IMR-90 (cell line): ENCODE measurements around the gene GABRR3. TPM values are rescaled to one million over a fixed set of nuclear protein-coding genes. Genes with fewer than 3 reads are reported as not detected.

Experiments
- ATAC-seq: fragments of 200-7000 bp; cut with Tn5 transposase; 2 replicates; pipeline ENCODE4 v1.9.1; 2020; ENCODE audit warnings: low read depth, mild to moderate bottlenecking, moderate library complexity
- BruUV-seq: library from RNA; stranded (reverse); fragments of 400-500 nt; replicated peaks from 2 replicates; lab custom pipeline; 2021; lab: Mats Ljungman, UMichigan
- CTCF ChIA-PET: fragments of 300-600 bp; formaldehyde crosslinking; extraction: SDS; loops from one replicate; lab custom pipeline; 2021; ENCODE audit warnings: antibody characterized with exemption; lab: Yijun Ruan, JAX
- POLR2A ChIA-PET: fragments of 300-600 bp; sonication (Branson Sonifier 250); formaldehyde crosslinking; loops from one replicate; lab custom pipeline; 2022; ENCODE audit warnings: antibody characterized with exemption; ENCODE audit not compliant: unreplicated experiment; lab: Charles Lee
- DNase-seq: peaks from one replicate; pipeline ENCODE4 v3.0.0; 2013
- H2AFZ ChIP-seq: replicated peaks from 2 replicates; pipeline ENCODE3; 2013; ENCODE audit warnings: low read length, mild to moderate bottlenecking; ENCODE audit not compliant: poor library complexity
- H2AK5ac ChIP-seq: 2 replicates; pipeline ENCODE4 v1.6.1; 2013; ENCODE audit warnings: low read depth, low read length, inconsistent platforms
- H2AK9ac ChIP-seq: replicated peaks from 2 replicates; pipeline ENCODE3; 2013; ENCODE audit warnings: mild to moderate bottlenecking, low read depth, low read length, moderate library complexity; ENCODE audit not compliant: poor library complexity
- H2BK120ac ChIP-seq: 2 replicates; pipeline ENCODE4 v1.6.1; 2013; ENCODE audit warnings: low read depth, low read length, inconsistent platforms
- H2BK15ac ChIP-seq: 3 replicates; pipeline ENCODE4 v1.6.1; 2013; ENCODE audit warnings: low read depth, low read length, inconsistent platforms
- H2BK20ac ChIP-seq: 2 replicates; pipeline ENCODE4 v1.6.1; 2013; ENCODE audit warnings: low read depth, mild to moderate bottlenecking, inconsistent platforms, low read length, moderate library complexity
- H2BK5ac ChIP-seq: 2 replicates; pipeline ENCODE4 v1.6.1; 2013; ENCODE audit warnings: mild to moderate bottlenecking, low read depth, low read length, inconsistent platforms; ENCODE audit not compliant: poor library complexity, severe bottlenecking
- H3K14ac ChIP-seq: replicated peaks from 2 replicates; pipeline ENCODE4 v1.6.1; 2013; ENCODE audit warnings: low read depth, low read length, inconsistent platforms
- H3K18ac ChIP-seq: 2 replicates; pipeline ENCODE4 v1.6.1; 2013; ENCODE audit warnings: low read depth, low read length, control low read depth
- H3K23ac ChIP-seq: 2 replicates; pipeline ENCODE4 v1.6.1; 2013; ENCODE audit warnings: low read depth, low read length, inconsistent platforms
- H3K27ac ChIP-seq: 2 replicates; pipeline ENCODE4 v1.5.1; 2013; ENCODE audit warnings: mild to moderate bottlenecking, control low read depth, low read length; ENCODE audit not compliant: insufficient read depth
- H3K27me3 ChIP-seq: 2 replicates; pipeline ENCODE4 v1.6.1; 2013; ENCODE audit warnings: low read length; ENCODE audit not compliant: control insufficient read depth, insufficient read depth
- H3K36me3 ChIP-seq: 2 replicates; pipeline ENCODE4 v1.6.1; 2013; ENCODE audit warnings: low read length, mixed read lengths; ENCODE audit not compliant: control insufficient read depth, insufficient read depth
- H3K4ac ChIP-seq: 2 replicates; pipeline ENCODE4 v1.6.1; 2013; ENCODE audit warnings: low read depth, low read length, inconsistent platforms
- H3K4me1 ChIP-seq: 2 replicates; pipeline ENCODE4 v1.6.1; 2013; ENCODE audit warnings: low read length, mixed read lengths; ENCODE audit not compliant: control insufficient read depth, insufficient read depth
- H3K4me2 ChIP-seq: 2 replicates; pipeline ENCODE4 v1.6.1; 2013; ENCODE audit warnings: low read depth, mild to moderate bottlenecking, control low read depth, low read length, moderate library complexity
- H3K4me3 ChIP-seq: 2 replicates; pipeline ENCODE4 v1.5.1; 2013; ENCODE audit warnings: low read depth, mild to moderate bottlenecking, control low read depth, low read length, moderate library complexity; ENCODE audit not compliant: insufficient read depth
- H3K56ac ChIP-seq: 2 replicates; pipeline ENCODE4 v1.6.1; 2013; ENCODE audit warnings: low read length, inconsistent platforms; ENCODE audit not compliant: insufficient read depth; ENCODE audit errors: extremely low read depth
- H3K79me1 ChIP-seq, 2 experiments: 2 replicates each; pipeline ENCODE4 v1.6.1; 2013; ENCODE audit warnings: low read length in 2 of 2, inconsistent platforms in 1 of 2, low read depth in 1 of 2
- H3K9ac ChIP-seq: 2 replicates; pipeline ENCODE4 v1.6.1; 2013; ENCODE audit warnings: low read depth, low read length, control low read depth
- H3K9me1 ChIP-seq: 2 replicates; pipeline ENCODE4 v1.6.1; 2013; ENCODE audit warnings: low read length, inconsistent platforms; ENCODE audit not compliant: insufficient read depth
- H3K9me3 ChIP-seq: 2 replicates; pipeline ENCODE4 v1.6.1; 2013; ENCODE audit warnings: low read length; ENCODE audit not compliant: control insufficient read depth, insufficient read depth
- H4K20me1 ChIP-seq: 2 replicates; pipeline ENCODE4 v1.6.1; 2013; ENCODE audit warnings: low read length, inconsistent platforms; ENCODE audit not compliant: insufficient read depth
- H4K5ac ChIP-seq: 2 replicates; pipeline ENCODE4 v1.6.1; 2013; ENCODE audit warnings: mild to moderate bottlenecking, low read depth, low read length, control low read depth
- H4K8ac ChIP-seq, 2 experiments: 2 replicates each; pipeline ENCODE4 v1.6.1; 2013; ENCODE audit warnings: low read depth in 2 of 2, low read length in 2 of 2, control low read depth in 1 of 2, inconsistent platforms in 1 of 2
- H4K91ac ChIP-seq: 2 replicates; pipeline ENCODE4 v1.6.1; 2013; ENCODE audit warnings: low read depth, low read length, inconsistent platforms; ENCODE audit not compliant: insufficient read depth
- BHLHE40 ChIP-seq: fragments of 150-350 bp; IDR thresholded peaks from 2 replicates; pipeline ENCODE4 v1.6.1; 2016; ENCODE audit warnings: mild to moderate bottlenecking, low read depth, low read length
- CEBPB ChIP-seq: IDR thresholded peaks from 2 replicates; pipeline ENCODE4 v1.6.1; 2012; ENCODE audit warnings: low read depth, low read length, improper control_type of control experiment
- CHD1 ChIP-seq: IDR thresholded peaks from 2 replicates; pipeline ENCODE4 v1.6.1; 2012; ENCODE audit warnings: low read depth, low read length, improper control_type of control experiment
- FOS ChIP-seq: fragments of 150-350 bp; IDR thresholded peaks from 2 replicates; pipeline ENCODE4 v1.6.1; 2016; ENCODE audit warnings: low read depth, low read length
- MAFK ChIP-seq: IDR thresholded peaks from 2 replicates; pipeline ENCODE4 v1.6.1; 2012; ENCODE audit warnings: low read depth, low read length, improper control_type of control experiment
- MAZ ChIP-seq: IDR thresholded peaks from 2 replicates; pipeline ENCODE4 v1.6.1; 2012; ENCODE audit warnings: low read depth, mild to moderate bottlenecking, low read length, improper control_type of control experiment, moderate library complexity, borderline replicate concordance
- MXI1 ChIP-seq: IDR thresholded peaks from 2 replicates; pipeline ENCODE4 v1.6.1; 2012; ENCODE audit warnings: low read depth, mild to moderate bottlenecking, low read length, moderate library complexity, borderline replicate concordance
- NFE2L2 ChIP-seq: fragments of 150-350 bp; IDR thresholded peaks from 2 replicates; pipeline ENCODE4 v1.6.1; 2016; ENCODE audit warnings: low read depth, mild to moderate bottlenecking, low read length
- POLR2A ChIP-seq: IDR thresholded peaks from 2 replicates; pipeline ENCODE4 v1.6.1; 2012; ENCODE audit warnings: mild to moderate bottlenecking, low read depth, low read length
- RAD21 ChIP-seq: IDR thresholded peaks from 2 replicates; pipeline ENCODE4 v1.6.1; 2012; ENCODE audit warnings: low read length, improper control_type of control experiment
- RCOR1 ChIP-seq: IDR thresholded peaks from 2 replicates; pipeline ENCODE4 v1.6.1; 2012; ENCODE audit warnings: mild to moderate bottlenecking, low read length, improper control_type of control experiment; ENCODE audit not compliant: insufficient replicate concordance
- RFX5 ChIP-seq: IDR thresholded peaks from 2 replicates; pipeline ENCODE4 v1.8.0; 2012; ENCODE audit warnings: low read depth, mild to moderate bottlenecking, low read length, moderate library complexity
- SMC3 ChIP-seq: fragments of 150-350 bp; IDR thresholded peaks from 2 replicates; pipeline ENCODE4 v1.6.1; 2016; ENCODE audit warnings: low read depth, mild to moderate bottlenecking, antibody characterized with exemption, low read length, moderate library complexity
- WGBS, 2 experiments: methylation state at CpG; one replicate each; pipeline versions ENCODE4 v1.1.5 to v1.1.7; 2013; ENCODE audit warnings: missing lambda C conversion rate in 2 of 2; ENCODE audit not compliant: insufficient read length in 1 of 2; ENCODE audit errors: extremely low coverage in 2 of 2; 5-methylcytosine and 5-hydroxymethylcytosine counted together
- dilution Hi-C: fragments of 300-500 bp; cut with HindIII; formaldehyde crosslinking; loops from one replicate; pipeline ENCODE4 v1.14.3; 2018; ENCODE audit warnings: low sequenced_read_pairs; ENCODE audit not compliant: unreplicated experiment
- in situ Hi-C: fragments of 300-500 bp; cut with MboI; formaldehyde crosslinking; loops from 3 replicates; pipeline ENCODE4 v1.14.3; 2019; ENCODE audit warnings: low sequenced_read_pairs, inconsistent platforms, mixed read lengths
- intact Hi-C: fragments of 100-400 bp; cut with micrococcal nuclease; formaldehyde crosslinking; loops from 2 replicates; pipeline ENCODE4 v1.10.0; 2022
- polyA plus RNA-seq, 3 experiments: library from polyadenylated mRNA; depleted of rRNA; stranded (reverse); fragments of >200 nt; gene quantifications; 2 replicates each; pipeline ENCODE4 v1.2.3, GENCODE V29; 2012; ENCODE audit warnings: low replicate concordance in 1 of 3
- total RNA-seq: library from RNA; depleted of rRNA; stranded (reverse); fragments of >200 nt; gene quantifications from 2 replicates; pipeline ENCODE4 v1.2.3, GENCODE V29; 2012
- TF ChIP-seq, protein P1 (sequence below): fragments of 150-350 bp; IDR thresholded peaks from 2 replicates; pipeline ENCODE4 v1.6.1; 2016; ENCODE audit warnings: low read depth, mild to moderate bottlenecking, low read length, moderate library complexity, borderline replicate concordance
- TF ChIP-seq, protein P2 (sequence below): fragments of 150-350 bp; IDR thresholded peaks from 2 replicates; pipeline ENCODE4 v1.6.1; 2017; ENCODE audit warnings: mild to moderate bottlenecking, antibody characterized with exemption, low read length, low read depth
- TF ChIP-seq, protein P3 (sequence below): conservative IDR thresholded peaks from 2 replicates; pipeline ENCODE4 v1.5.1; 2012; ENCODE audit warnings: mild to moderate bottlenecking, low read depth, low read length, improper control_type of control experiment

The GABRR3 gene
- total and polyA plus RNA-seq, 2 of the 4 experiments (the other 2 are of a cell fraction): not detected

DNA sequence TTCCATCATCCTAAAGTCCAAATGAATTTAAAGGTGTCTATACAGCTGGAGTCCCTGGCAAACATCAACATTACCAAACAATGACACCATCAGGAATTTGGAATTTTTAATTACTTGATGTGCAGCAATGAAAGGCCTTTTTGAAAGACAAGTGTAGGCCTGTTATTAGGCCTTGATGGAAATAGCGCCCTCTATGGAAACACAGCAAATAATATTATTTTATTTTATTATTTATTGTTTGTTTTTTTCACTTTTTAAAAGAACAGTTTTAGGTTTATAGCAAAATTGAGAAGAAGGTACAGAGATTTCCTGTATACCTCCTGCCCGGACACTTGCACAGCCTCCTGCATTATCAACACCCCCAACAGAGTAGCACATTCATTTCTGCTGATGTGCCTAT lies 33.7 kb upstream of the GABRR3 start:
- no peak overlapping the region for H3K4ac ChIP-seq
- no peaks in the 10 kb centered on the region for H3K36me3 ChIP-seq
- no peak overlapping the region for H4K5ac ChIP-seq
- H3K18ac ChIP-seq: no peak overlapping the region
- H3K14ac ChIP-seq: no peak overlapping the region
- H2BK15ac ChIP-seq: no peak overlapping the region
- H2BK120ac ChIP-seq: no peak overlapping the region
- BruUV-seq: no TSS peak
- no peak overlapping the region for H4K8ac ChIP-seq
- no peak overlapping the region for H3K4me3 ChIP-seq
- H3K23ac ChIP-seq: no peak overlapping the region
- H2BK20ac ChIP-seq: no peak overlapping the region
- ChIA-PET POLR2A (no interaction called here), CTCF (no interaction called here)
- no peaks in the 10 kb centered on the region for H3K79me1 ChIP-seq
- no peak overlapping the region for H2BK5ac ChIP-seq
- DNase-seq: no peak
- H3K27me3 ChIP-seq: no peaks in the 10 kb centered on the region
- no peaks in the 10 kb centered on the region for H4K20me1 ChIP-seq
- WGBS, 2 experiments: no CpG with 5 or more reads among the region's 2 CpGs
- no peak overlapping the region for H2AK9ac ChIP-seq
- H3K9me1 ChIP-seq: no peaks in the 10 kb centered on the region
- H3K4me1 ChIP-seq: no peaks in the 10 kb centered on the region
- no peak overlapping the region for H4K91ac ChIP-seq
- dilution Hi-C loops (no loop called here), intact Hi-C loops (loop anchor here (2.0 kb wide), 1 partner anchor 28 kb away; no protein-coding TSS in a partner anchor), in situ Hi-C loops (no loop called here)
- no peak overlapping the region for H3K9ac ChIP-seq
- no peak overlapping the region for H3K4me2 ChIP-seq
- no peak for ATAC-seq
- TF ChIP-seq MAZ (no peak), CHD1 (no peak), RAD21 (no peak), NFE2L2 (no peak), RFX5 (no peak), BHLHE40 (no peak), POLR2A (no peak), MAFK (no peak), FOS (no peak), MXI1 (no peak), RCOR1 (no peak), SMC3 (no peak), CEBPB (no peak)
- TF ChIP-seq, protein P1, sequence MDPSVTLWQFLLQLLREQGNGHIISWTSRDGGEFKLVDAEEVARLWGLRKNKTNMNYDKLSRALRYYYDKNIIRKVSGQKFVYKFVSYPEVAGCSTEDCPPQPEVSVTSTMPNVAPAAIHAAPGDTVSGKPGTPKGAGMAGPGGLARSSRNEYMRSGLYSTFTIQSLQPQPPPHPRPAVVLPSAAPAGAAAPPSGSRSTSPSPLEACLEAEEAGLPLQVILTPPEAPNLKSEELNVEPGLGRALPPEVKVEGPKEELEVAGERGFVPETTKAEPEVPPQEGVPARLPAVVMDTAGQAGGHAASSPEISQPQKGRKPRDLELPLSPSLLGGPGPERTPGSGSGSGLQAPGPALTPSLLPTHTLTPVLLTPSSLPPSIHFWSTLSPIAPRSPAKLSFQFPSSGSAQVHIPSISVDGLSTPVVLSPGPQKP: no peak
- TF ChIP-seq, protein P2, sequence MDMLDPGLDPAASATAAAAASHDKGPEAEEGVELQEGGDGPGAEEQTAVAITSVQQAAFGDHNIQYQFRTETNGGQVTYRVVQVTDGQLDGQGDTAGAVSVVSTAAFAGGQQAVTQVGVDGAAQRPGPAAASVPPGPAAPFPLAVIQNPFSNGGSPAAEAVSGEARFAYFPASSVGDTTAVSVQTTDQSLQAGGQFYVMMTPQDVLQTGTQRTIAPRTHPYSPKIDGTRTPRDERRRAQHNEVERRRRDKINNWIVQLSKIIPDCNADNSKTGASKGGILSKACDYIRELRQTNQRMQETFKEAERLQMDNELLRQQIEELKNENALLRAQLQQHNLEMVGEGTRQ: no peak
- TF ChIP-seq, protein P3, sequence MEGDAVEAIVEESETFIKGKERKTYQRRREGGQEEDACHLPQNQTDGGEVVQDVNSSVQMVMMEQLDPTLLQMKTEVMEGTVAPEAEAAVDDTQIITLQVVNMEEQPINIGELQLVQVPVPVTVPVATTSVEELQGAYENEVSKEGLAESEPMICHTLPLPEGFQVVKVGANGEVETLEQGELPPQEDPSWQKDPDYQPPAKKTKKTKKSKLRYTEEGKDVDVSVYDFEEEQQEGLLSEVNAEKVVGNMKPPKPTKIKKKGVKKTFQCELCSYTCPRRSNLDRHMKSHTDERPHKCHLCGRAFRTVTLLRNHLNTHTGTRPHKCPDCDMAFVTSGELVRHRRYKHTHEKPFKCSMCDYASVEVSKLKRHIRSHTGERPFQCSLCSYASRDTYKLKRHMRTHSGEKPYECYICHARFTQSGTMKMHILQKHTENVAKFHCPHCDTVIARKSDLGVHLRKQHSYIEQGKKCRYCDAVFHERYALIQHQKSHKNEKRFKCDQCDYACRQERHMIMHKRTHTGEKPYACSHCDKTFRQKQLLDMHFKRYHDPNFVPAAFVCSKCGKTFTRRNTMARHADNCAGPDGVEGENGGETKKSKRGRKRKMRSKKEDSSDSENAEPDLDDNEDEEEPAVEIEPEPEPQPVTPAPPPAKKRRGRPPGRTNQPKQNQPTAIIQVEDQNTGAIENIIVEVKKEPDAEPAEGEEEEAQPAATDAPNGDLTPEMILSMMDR: no peak; the same call in 1 of the 2 replicates
- no peak overlapping the region for H3K56ac ChIP-seq
- H2AK5ac ChIP-seq: no peak overlapping the region
- H3K27ac ChIP-seq: no peak overlapping the region
- no peaks in the 10 kb centered on the region for H3K9me3 ChIP-seq
- H2AFZ ChIP-seq: no peak overlapping the region
